ENCODE data around the gene XPO1.

Gene XPO1

DNA sequence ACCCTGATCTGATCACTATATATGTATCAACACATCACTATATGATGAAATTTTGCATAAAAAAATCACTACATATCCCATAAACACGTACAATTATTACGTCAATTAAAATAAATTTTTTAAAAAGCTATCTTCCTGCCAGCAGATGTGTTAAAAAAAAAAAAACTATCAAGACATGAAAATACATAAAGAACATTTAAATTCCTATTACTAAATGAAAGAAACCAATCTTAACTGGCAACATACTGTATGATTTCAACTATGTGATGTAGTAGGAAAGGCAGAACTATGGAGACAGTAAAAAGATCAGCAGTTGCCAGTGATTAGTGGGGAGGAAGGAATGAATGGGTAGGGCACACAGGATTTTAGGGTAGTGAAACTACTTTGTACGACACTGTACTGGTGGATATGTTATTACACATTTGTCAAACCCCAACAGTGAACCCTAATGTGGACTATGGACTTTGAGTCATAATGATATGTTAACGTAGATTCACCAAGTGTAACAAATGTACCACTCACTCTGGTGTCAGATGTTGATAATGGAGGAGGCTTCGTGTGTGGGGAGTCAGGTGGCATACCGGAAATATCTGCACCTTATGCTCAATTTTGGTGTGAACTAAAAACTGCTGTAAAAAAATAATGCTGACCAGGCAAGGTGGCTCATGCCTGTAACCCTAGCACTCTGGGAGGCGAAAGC, 94.7 kb downstream of the XPO1 start:
- DNase-seq (ENCODE audit: extremely low read depth, low read depth): no peak
- no peak overlapping the region for H3K4me3 ChIP-seq (replicated peaks; ENCODE audit: low read depth, low read length)
- TF ChIP-seq, protein P1, sequence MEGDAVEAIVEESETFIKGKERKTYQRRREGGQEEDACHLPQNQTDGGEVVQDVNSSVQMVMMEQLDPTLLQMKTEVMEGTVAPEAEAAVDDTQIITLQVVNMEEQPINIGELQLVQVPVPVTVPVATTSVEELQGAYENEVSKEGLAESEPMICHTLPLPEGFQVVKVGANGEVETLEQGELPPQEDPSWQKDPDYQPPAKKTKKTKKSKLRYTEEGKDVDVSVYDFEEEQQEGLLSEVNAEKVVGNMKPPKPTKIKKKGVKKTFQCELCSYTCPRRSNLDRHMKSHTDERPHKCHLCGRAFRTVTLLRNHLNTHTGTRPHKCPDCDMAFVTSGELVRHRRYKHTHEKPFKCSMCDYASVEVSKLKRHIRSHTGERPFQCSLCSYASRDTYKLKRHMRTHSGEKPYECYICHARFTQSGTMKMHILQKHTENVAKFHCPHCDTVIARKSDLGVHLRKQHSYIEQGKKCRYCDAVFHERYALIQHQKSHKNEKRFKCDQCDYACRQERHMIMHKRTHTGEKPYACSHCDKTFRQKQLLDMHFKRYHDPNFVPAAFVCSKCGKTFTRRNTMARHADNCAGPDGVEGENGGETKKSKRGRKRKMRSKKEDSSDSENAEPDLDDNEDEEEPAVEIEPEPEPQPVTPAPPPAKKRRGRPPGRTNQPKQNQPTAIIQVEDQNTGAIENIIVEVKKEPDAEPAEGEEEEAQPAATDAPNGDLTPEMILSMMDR (IDR thresholded peaks at IDR 0.05; ENCODE audit: low read depth, low read length, missing control alignments): no peak

GRCh38 chr2:61439241-61440002, 98.7 kb downstream of the XPO1 start:
- H3K4me3 ChIP-seq (replicated peaks; ENCODE audit: low read depth, low read length): no peak overlapping the region
- DNase-seq (ENCODE audit: extremely low read depth, low read depth): no peak
- TF ChIP-seq, protein P1 (IDR thresholded peaks at IDR 0.05; ENCODE audit: low read depth, low read length, missing control alignments): no peak

DNA sequence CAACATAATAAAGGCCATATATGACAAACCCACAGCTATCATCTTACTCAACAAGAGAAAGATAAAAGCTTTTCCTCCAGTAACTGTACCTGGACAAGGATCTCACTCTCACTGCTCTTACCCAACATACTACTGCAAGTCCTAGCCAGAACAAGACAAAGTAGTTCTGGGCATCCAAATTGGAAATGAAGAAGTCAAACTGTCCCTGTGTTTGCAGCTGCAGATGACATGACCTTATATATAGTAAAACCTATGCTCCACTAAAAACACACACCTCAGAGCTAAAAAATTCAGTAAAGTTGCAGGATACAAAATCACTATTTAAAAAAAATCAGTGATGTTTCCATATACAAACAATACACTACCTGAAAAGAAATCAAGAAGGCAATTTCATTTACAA, 99.5 kb downstream of the XPO1 start:
- no peak overlapping the region for H3K4me3 ChIP-seq (replicated peaks; ENCODE audit: low read depth, low read length)
- TF ChIP-seq, protein P1 (IDR thresholded peaks at IDR 0.05; ENCODE audit: low read depth, low read length, missing control alignments): no peak
- DNase-seq (ENCODE audit: extremely low read depth, low read depth): no peak

GRCh38 chr2:61437170-61437569, 101.0 kb downstream of the XPO1 start:
- no peak for DNase-seq (ENCODE audit: extremely low read depth, low read depth)
- no peak overlapping the region for H3K4me3 ChIP-seq (replicated peaks; ENCODE audit: low read depth, low read length)
- TF ChIP-seq, protein P1 (IDR thresholded peaks at IDR 0.05; ENCODE audit: low read depth, low read length, missing control alignments): no peak

GRCh38 chr2:61436092-61436491, 102.1 kb downstream of the XPO1 start:
- TF ChIP-seq, protein P1 (IDR thresholded peaks at IDR 0.05; ENCODE audit: low read depth, low read length, missing control alignments): no peak
- no peak for DNase-seq (ENCODE audit: extremely low read depth, low read depth)
- no peak overlapping the region for H3K4me3 ChIP-seq (replicated peaks; ENCODE audit: low read depth, low read length)

DNA sequence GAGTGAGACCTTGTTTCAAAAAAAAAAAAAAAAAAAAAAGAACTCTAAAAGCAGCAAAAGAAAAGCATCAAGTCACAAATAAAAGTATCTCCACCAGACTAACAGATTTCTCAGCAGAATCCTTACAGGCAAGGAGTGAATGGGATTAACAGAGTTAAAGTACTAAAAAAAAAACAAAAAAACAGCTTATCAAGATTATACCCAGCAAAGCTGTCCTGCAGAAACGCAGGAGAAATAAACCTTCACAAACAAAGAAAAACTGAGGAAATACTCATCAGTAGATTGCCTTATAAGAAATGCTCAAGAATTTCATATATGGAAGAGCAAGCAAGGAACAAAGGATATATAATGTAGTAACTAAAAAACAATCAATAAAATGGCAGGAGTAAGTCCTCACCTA, 102.9 kb downstream of the XPO1 start:
- TF ChIP-seq, protein P1 (IDR thresholded peaks at IDR 0.05; ENCODE audit: low read depth, low read length, missing control alignments): no peak
- H3K4me3 ChIP-seq (replicated peaks; ENCODE audit: low read depth, low read length): no peak overlapping the region
- DNase-seq (ENCODE audit: extremely low read depth, low read depth): no peak
